Thymus (tissue), 11 donors: ENCODE measurements around the gene MROH9. TPM values are rescaled to one million over a fixed set of nuclear protein-coding genes. Genes with fewer than 3 reads are reported as not detected.
"Not testable (repeated sequence)": the region's sequence is repeated elsewhere in the genome, so short reads cannot be mapped to it uniquely, and the experiment has no call there.

Source experiments
- DNase-seq, 9 donors: peaks; one replicate each; pipeline ENCODE4 v3.0.0-alpha.2; 2013; ENCODE audit warnings: low spot score in 9 of 9, low read depth in 6 of 9, missing footprints in 1 of 9
- H3K27ac ChIP-seq, 2 donors: one replicate each; pipeline ENCODE4 v1.5.1; 2013; ENCODE audit warnings: control low read depth in 1 of 2, low read depth in 1 of 2, low read length in 1 of 2, mild to moderate bottlenecking in 1 of 2, moderate library complexity in 1 of 2
- H3K27me3 ChIP-seq, 2 donors: one replicate each; pipeline ENCODE4 v1.5.1; 2013; ENCODE audit warnings: low read length in 1 of 2; ENCODE audit not compliant: control insufficient read depth in 2 of 2, insufficient read depth in 1 of 2
- H3K36me3 ChIP-seq, 2 donors: one replicate each; pipeline ENCODE4 v1.5.1; 2013; ENCODE audit warnings: low read length in 1 of 2, mild to moderate bottlenecking in 1 of 2, moderate library complexity in 1 of 2; ENCODE audit not compliant: control insufficient read depth in 2 of 2, insufficient read depth in 2 of 2
- H3K4me1 ChIP-seq, 2 donors: one replicate each; pipeline ENCODE4 v1.5.1; 2013; ENCODE audit warnings: low read length in 2 of 2; ENCODE audit not compliant: control insufficient read depth in 2 of 2, insufficient read depth in 2 of 2
- H3K4me3 ChIP-seq, 2 donors: one replicate each; pipeline ENCODE4 v1.5.1; 2013; ENCODE audit warnings: low read length in 2 of 2, control low read depth in 1 of 2, mild to moderate bottlenecking in 1 of 2
- H3K9me3 ChIP-seq, 2 donors: one replicate each; pipeline ENCODE4 v1.5.1; 2013; ENCODE audit warnings: low read length in 1 of 2, mild to moderate bottlenecking in 1 of 2; ENCODE audit not compliant: control insufficient read depth in 2 of 2, insufficient read depth in 1 of 2
- WGBS: extraction: QIAGEN DNeasy Blood & Tissue Kit; methylation state at CpG from one replicate; pipeline ENCODE4 v1.1.7; 2013; 5-methylcytosine and 5-hydroxymethylcytosine counted together
- polyA plus RNA-seq: library from polyadenylated mRNA; stranded (reverse); fragments of 200-250 nt; gene quantifications from one replicate; pipeline ENCODE4 v1.2.3, GENCODE V29; 2013
- total RNA-seq: library from RNA; stranded (reverse); fragments of 120-200 nt; gene quantifications from one replicate; pipeline ENCODE4 v1.2.4, GENCODE V29; 2013
- donor health status: healthy.

The MROH9 gene
- total and polyA plus RNA-seq, 2 donors = 0.05 TPM

DNA sequence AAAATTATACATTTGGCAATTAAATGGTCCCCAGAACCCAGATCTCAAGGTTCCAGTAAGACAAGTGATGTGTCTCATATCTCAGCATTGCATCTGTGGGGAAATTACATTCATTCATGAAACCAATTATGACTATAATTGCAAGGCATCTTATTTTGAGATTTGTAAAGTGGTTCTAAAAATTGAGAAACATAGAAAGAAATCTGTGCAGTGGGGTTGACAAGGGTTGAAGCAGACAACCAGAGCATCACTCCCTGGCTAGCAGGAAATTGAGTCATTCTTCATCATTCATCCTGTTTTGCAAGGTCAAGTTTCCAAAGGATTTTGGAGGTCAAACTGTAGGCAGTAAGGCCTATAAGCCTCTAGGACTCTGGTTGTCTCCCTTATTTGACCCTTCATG, 25.1 kb upstream of the MROH9 start:
- Histone ChIP-seq H3K4me3 (no peak overlapping the region), H3K4me1 (no peaks in the 10 kb centered on the region), H3K9me3 (no peaks in the 10 kb centered on the region), H3K36me3 (no peaks in the 10 kb centered on the region), H3K27ac (no peak overlapping the region), H3K27me3 (no peaks in the 10 kb centered on the region)
- DNase-seq = no peak

- Histone ChIP-seq H3K9me3 (peaks cover 0 to 5% of the 10 kb centered on the region in 2 donors), H3K4me1 (no peaks in the 10 kb centered on the region), H3K27ac (no peak overlapping the region), H3K4me3 (no peak overlapping the region), H3K27me3 (no peaks in the 10 kb centered on the region), H3K36me3 (no peaks in the 10 kb centered on the region)
- WGBS = 62% methylated on average over 3 of the region's 3 CpGs
- DNase-seq = no peak
Measured at GRCh38 chr1:170917373-170917772, 18.0 kb upstream of the MROH9 start.

- 52% methylated on average over 1 of the region's 1 CpG for WGBS
Measured at GRCh38 chr1:170924656-170925055, 10.7 kb upstream of the MROH9 start.

GRCh38 chr1:170927955-170928840, 7.1 kb upstream of the MROH9 start:
- no peaks in the 10 kb centered on the region for H3K27me3 ChIP-seq
- H3K27ac ChIP-seq = no peak overlapping the region
- DNase-seq = no peak
- H3K36me3 ChIP-seq = no peaks in the 10 kb centered on the region
- H3K9me3 ChIP-seq = no peaks in the 10 kb centered on the region
- no peak overlapping the region for H3K4me3 ChIP-seq
- WGBS = 83% methylated on average over 8 of the region's 8 CpGs
- H3K4me1 ChIP-seq = no peaks in the 10 kb centered on the region

More at GRCh38 chr1:170924656-170925055, 10.7 kb upstream of the MROH9 start:
- not testable (repeated sequence) for H3K4me1 ChIP-seq, H3K36me3 ChIP-seq, H3K27ac ChIP-seq, H3K4me3 ChIP-seq, H3K27me3 ChIP-seq, DNase-seq, H3K9me3 ChIP-seq

- WGBS = 78% methylated on average over 4 of the region's 4 CpGs
Measured at GRCh38 chr1:170929412-170929834, 5.9 kb upstream of the MROH9 start.

GRCh38 chr1:170929835-170930554, 5.3 kb upstream of the MROH9 start:
- DNase-seq = peak in 7 of 9 donors; percentile 3 to 49 (median 20)
- H3K27ac ChIP-seq = no peak overlapping the region

More at GRCh38 chr1:170929412-170929834, 5.9 kb upstream of the MROH9 start:
- H3K27ac ChIP-seq = no peak overlapping the region
- no peaks in the 10 kb centered on the region for H3K36me3 ChIP-seq
- H3K9me3 ChIP-seq = no peaks in the 10 kb centered on the region
- H3K27me3 ChIP-seq = no peaks in the 10 kb centered on the region
- no peaks in the 10 kb centered on the region for H3K4me1 ChIP-seq
- no peak for DNase-seq
- no peak overlapping the region for H3K4me3 ChIP-seq

GRCh38 chr1:170931650-170932049, 3.7 kb upstream of the MROH9 start:
- Histone ChIP-seq H3K36me3 (no peaks in the 10 kb centered on the region), H3K27me3 (no peaks in the 10 kb centered on the region), H3K27ac (no peak overlapping the region), H3K4me1 (no peaks in the 10 kb centered on the region), H3K9me3 (no peaks in the 10 kb centered on the region), H3K4me3 (no peak overlapping the region)
- 93% methylated on average over 2 of the region's 2 CpGs for WGBS
- no peak for DNase-seq

More at GRCh38 chr1:170929835-170930554, 5.3 kb upstream of the MROH9 start:
- Histone ChIP-seq H3K4me3 (no peak overlapping the region), H3K36me3 (no peaks in the 10 kb centered on the region), H3K4me1 (no peaks in the 10 kb centered on the region), H3K9me3 (no peaks in the 10 kb centered on the region), H3K27me3 (no peaks in the 10 kb centered on the region)
- WGBS = 42% methylated on average over 7 of the region's 7 CpGs

DNA sequence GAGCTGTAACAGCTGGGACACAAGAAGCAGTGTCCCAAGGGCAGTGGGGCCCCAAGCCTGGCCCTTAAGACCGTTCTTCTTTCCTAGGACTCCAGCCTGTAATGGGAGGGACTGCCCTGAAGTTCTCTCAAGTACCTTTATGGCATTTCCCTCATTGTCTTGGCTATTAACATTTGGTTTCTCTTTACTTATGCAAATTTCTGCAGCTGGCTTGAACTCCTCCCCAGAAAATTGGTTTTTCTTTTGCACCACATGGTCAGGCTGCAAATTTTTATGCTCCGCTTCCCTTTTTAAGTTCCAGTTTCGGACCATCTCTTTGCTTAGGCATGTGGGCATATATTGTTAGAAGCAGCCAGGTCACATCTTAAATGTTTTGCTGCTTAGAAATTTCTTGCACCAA, 3.1 kb upstream of the MROH9 start:
- H3K4me3 ChIP-seq = no peak overlapping the region
- H3K27me3 ChIP-seq = no peaks in the 10 kb centered on the region
- no peaks in the 10 kb centered on the region for H3K4me1 ChIP-seq
- DNase-seq = no peak
- H3K9me3 ChIP-seq = no peaks in the 10 kb centered on the region
- no peak overlapping the region for H3K27ac ChIP-seq
- 90% methylated on average over 3 of the region's 3 CpGs for WGBS
- H3K36me3 ChIP-seq = no peaks in the 10 kb centered on the region

DNA sequence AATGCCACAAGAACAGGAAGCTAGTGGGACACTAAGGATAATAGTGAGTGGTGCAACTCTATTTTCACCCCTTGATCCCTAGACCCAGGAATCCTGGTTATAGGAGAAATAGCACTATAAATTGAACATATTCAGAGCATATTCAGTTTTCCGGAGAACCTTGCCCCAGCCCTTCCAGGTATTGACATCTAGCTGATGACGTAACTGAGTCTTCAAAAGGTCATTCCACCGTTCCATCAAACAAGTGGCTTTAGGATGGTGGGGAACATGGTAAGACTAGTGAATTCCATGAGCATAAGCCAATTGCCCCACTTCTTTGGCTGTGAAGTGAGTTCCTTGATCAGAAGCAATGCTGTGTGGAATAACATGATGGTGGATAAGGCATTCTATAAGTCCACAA, 2.9 kb downstream of the MROH9 start:
- H3K27me3 ChIP-seq = no peaks in the 10 kb centered on the region
- WGBS = 96% methylated on average over 3 of the region's 3 CpGs
- no peaks in the 10 kb centered on the region for H3K36me3 ChIP-seq

More for the DNA sequence above, 2.9 kb downstream of the MROH9 start:
- no peak overlapping the region for H3K27ac ChIP-seq
- no peaks in the 10 kb centered on the region for H3K4me1 ChIP-seq
- H3K4me3 ChIP-seq = no peak overlapping the region
- no peak for DNase-seq
- H3K9me3 ChIP-seq = no peaks in the 10 kb centered on the region
